Body of pancreas (tissue), 4 donors: ENCODE results near the gene APOL2. TPM values are rescaled to one million over a fixed set of nuclear protein-coding genes. Genes with fewer than 3 reads are reported as not detected.
A peak's percentile ranks its signal among the peaks of the same experiment; 100 is the strongest.

Experiments
- ATAC-seq: fragments of 150-250 bp; one replicate; pipeline ENCODE4 v1.9.1; 2016
- DNase-seq, 4 donors: peaks; one replicate each; pipeline ENCODE4 v3.0.0-alpha.2; 2019
- H3K27ac ChIP-seq, 4 donors: fragments of 200-600 bp; sonication (generic); 1 replicate in 3 of 4; 2 replicates in 1 of 4; pipeline versions ENCODE4 v1.5.1 to v1.6.1; 2016 to 2019; ENCODE audit warnings: mild to moderate bottlenecking in 1 of 4, mixed read lengths in 1 of 4, moderate library complexity in 1 of 4
- H3K27me3 ChIP-seq, 2 donors: fragments of 200-600 bp; sonication (generic); one replicate each; pipeline ENCODE4 v1.6.0; 2016; ENCODE audit warnings: mild to moderate bottlenecking in 1 of 2
- H3K36me3 ChIP-seq, 2 donors: fragments of 200-600 bp; sonication (generic); replicated peaks in 1 of 2; 2 replicates each; pipeline ENCODE4 v1.5.1; 2016; ENCODE audit warnings: low read depth in 2 of 2; ENCODE audit not compliant: insufficient read depth in 1 of 2
- H3K4me1 ChIP-seq: fragments of 200-600 bp; sonication (generic); one replicate; pipeline ENCODE4 v1.6.0; 2016
- H3K4me3 ChIP-seq, 2 donors: fragments of 200-600 bp; sonication (generic); 1 replicate in 1 of 2; 2 replicates in 1 of 2; pipeline ENCODE4 v1.5.1; 2016 to 2019
- H3K9me3 ChIP-seq, 3 donors: fragments of 200-600 bp; sonication (generic); 1 replicate in 2 of 3; 2 replicates in 1 of 3; pipeline ENCODE4 v1.5.1; 2016
- POLR2A ChIP-seq, 3 donors: fragments of 450-650 bp; IDR thresholded peaks; one replicate each; pipeline ENCODE4 v1.6.1; 2016; ENCODE audit warnings: antibody characterized with exemption in 3 of 3, mild to moderate bottlenecking in 2 of 3
- WGBS, 2 donors: methylation state at CpG; one replicate each; pipeline ENCODE4 v1.1.5; 2017; 5-methylcytosine and 5-hydroxymethylcytosine counted together
- intact Hi-C: fragments of 100-400 bp; cut with DNase I; formaldehyde crosslinking; loops from one replicate; pipeline ENCODE4 v1.15.1; 2023
- total RNA-seq, 2 donors: library from RNA; depleted of rRNA; stranded (reverse); fragments of >200 nt; gene quantifications; one replicate each; pipeline ENCODE4 v1.1.0, GENCODE V29; 2016
- TF ChIP-seq, protein P1 (sequence below), 7 experiments: fragments of 450-650 bp in 4 of 7; fragments of 200-600 bp in 3 of 7; sonication (generic) in 3 of 7; IDR thresholded peaks; one replicate each; pipeline ENCODE4 v1.5.1; 2016 to 2019; ENCODE audit warnings: antibody characterized with exemption in 7 of 7

APOL2 gene, protein sequence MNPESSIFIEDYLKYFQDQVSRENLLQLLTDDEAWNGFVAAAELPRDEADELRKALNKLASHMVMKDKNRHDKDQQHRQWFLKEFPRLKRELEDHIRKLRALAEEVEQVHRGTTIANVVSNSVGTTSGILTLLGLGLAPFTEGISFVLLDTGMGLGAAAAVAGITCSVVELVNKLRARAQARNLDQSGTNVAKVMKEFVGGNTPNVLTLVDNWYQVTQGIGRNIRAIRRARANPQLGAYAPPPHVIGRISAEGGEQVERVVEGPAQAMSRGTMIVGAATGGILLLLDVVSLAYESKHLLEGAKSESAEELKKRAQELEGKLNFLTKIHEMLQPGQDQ
- 10 to 100 TPM; 13.5 to 19.1 TPM for total RNA-seq

DNA sequence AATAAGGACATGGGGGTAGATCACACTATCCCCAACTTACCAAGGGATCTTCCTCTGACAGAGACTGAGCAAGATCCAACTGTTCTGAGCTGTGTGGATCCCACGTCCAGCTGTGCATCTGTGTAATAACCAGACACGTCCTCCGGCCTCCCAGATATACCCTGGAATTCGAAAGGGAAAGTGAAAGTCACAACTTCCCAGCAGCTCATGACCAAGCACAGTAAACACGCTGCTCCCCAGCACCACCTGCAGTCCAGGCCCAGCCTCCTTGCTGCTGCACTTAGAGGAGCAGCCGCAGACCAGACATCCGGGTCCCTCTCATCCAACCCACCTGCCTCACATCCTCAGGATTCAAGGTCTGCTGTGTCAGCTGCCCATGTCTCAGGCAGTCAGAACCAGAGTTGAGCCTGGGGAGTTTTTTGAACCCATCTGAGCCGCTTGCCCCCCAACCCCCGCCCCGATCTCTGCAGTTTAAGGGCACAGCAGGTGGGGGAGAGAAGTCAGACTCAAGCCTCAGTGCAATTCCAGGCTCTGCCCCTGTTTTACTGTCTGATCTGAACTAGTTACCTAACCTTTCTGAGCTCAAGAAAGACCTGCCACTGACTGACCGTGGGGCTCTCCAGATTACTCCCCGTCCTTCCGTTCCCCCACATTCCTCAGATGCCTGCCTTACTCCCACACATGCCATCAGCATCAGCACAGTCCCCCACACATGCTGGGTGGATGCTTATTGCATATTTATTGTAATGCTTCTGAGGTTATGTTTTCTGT is at the start of gene APOL2:
TSS of gene APOL2 (minus strand) at position 127 of the 771 bp plus-strand sequence. CDS start 6,365 bp downstream, outside the sequence.
- no peaks in the 10 kb centered on the region for H3K36me3 ChIP-seq
- peak within 1 kb of the TSS; percentile 68 to 91 (median 86) for H3K27ac ChIP-seq
- H3K4me1 ChIP-seq: peaks cover 34% of the 10 kb centered on the region
- DNase-seq: peak; percentile 92 to 95 (median 94)
- H3K4me3 ChIP-seq: peak within 1 kb of the TSS; percentile 59 to 64
- TF ChIP-seq, protein P1, sequence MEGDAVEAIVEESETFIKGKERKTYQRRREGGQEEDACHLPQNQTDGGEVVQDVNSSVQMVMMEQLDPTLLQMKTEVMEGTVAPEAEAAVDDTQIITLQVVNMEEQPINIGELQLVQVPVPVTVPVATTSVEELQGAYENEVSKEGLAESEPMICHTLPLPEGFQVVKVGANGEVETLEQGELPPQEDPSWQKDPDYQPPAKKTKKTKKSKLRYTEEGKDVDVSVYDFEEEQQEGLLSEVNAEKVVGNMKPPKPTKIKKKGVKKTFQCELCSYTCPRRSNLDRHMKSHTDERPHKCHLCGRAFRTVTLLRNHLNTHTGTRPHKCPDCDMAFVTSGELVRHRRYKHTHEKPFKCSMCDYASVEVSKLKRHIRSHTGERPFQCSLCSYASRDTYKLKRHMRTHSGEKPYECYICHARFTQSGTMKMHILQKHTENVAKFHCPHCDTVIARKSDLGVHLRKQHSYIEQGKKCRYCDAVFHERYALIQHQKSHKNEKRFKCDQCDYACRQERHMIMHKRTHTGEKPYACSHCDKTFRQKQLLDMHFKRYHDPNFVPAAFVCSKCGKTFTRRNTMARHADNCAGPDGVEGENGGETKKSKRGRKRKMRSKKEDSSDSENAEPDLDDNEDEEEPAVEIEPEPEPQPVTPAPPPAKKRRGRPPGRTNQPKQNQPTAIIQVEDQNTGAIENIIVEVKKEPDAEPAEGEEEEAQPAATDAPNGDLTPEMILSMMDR (IDR thresholded peaks at IDR 0.05): peak; percentile 34 to 80 (median 75)
- peak; percentile 31 to 85 (median 84) for TF ChIP-seq POLR2A (IDR thresholded peaks at IDR 0.05)
- WGBS, 2 donors: 9 to 15% methylated on average over 12 to 13 of the region's 13 CpGs
- H3K27me3 ChIP-seq: no peaks in the 10 kb centered on the region
- intact Hi-C loops: no loop called here
- no peaks in the 10 kb centered on the region for H3K9me3 ChIP-seq
- peak; percentile 96 for ATAC-seq

DNA sequence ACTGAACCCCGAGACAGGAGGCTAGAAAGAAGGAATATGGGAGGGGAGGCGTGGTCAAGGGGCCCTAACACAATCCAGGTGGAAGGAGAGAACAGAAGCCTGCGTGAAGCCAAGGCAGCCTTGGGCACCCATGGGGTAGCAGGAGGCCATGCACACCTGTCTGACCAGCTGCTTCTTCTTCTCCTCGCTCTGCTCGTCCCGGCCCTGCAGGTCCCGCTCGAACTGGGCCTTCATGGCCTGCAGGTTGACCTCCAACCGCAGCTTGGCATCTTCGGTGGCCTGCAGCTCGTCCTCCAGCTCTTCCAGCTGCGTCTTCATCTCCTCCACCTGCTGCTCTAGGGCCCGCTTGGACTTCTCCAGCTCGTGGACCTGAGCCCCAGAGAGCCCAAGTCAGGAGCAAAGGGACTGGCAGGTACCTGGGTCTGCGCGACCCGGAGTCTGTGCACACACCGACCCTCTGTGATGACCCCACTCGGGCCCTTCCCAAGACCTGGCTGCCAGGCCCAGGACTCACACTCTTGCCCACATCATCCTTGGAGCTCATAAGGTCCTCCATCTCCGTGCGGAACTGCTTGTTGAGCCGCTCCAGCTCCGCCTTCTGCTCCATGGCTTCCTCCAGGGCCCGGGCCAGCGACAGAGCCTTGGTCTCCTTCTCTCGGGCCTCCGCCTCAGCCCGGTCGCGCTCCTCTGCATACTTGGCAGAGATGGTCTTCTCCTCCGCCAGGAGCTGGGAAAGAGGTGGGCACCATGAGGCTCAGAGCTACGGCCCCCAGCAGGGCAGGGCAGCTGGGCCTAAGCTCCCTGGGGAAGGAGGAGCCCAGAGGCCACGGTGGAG is 49.5 kb upstream of the APOL2 start:
- DNase-seq (no peak), ATAC-seq (no peak)
- no peaks in the 10 kb centered on the region for H3K27me3 ChIP-seq
- intact Hi-C loops: no loop called here
- peaks cover 55 to 77% of the 10 kb centered on the region in 2 donors for H3K36me3 ChIP-seq
- WGBS, 2 donors: 91 to 95% methylated on average over 30 to 32 of the region's 33 CpGs
- no peak overlapping the region for H3K4me3 ChIP-seq
- H3K9me3 ChIP-seq: no peaks in the 10 kb centered on the region
- no peak for TF ChIP-seq POLR2A (IDR thresholded peaks at IDR 0.05)
- TF ChIP-seq, protein P1 (IDR thresholded peaks at IDR 0.05): no peak
- no peaks in the 10 kb centered on the region for H3K4me1 ChIP-seq
- no peak overlapping the region for H3K27ac ChIP-seq

DNA sequence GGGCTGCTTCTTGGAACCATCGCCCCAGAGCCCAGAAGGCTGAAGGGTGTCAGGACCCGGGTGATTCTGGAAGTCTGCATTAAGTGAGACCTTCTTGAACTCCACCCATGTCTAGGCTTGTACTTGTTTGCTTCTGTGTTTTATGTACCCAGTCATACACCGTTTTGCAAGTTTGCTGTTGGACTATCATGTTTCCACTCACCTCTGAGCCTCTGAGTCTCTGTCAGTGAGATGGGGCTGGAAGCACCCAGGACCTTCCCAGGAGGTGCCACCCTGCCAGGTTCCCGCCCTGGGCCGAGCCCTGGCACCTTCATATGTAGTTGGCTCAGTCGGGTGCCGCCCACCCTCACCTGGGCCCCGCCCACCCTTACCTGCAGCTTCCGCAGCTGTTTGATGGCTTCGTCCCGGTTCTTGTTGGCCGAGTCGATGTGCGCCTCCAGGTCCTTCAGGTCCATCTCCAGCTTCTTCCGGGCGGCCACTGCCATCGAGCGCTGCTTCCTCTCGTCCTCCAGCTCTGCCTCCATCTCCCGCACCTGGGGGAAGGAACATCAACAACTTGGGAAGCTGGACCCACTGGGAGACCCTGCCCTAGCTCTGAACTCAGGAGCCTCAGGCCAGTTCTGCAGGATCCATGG is 48.7 kb upstream of the APOL2 start:
- no peak overlapping the region for H3K4me3 ChIP-seq
- WGBS, 2 donors: 85 to 86% methylated on average over 18 to 20 of the region's 20 CpGs
- H3K27me3 ChIP-seq: no peaks in the 10 kb centered on the region
- ATAC-seq: no peak
- DNase-seq: no peak
- TF ChIP-seq POLR2A (IDR thresholded peaks at IDR 0.05): no peak
- TF ChIP-seq, protein P1 (IDR thresholded peaks at IDR 0.05): no peak
- intact Hi-C loops: no loop called here
- no peak overlapping the region for H3K27ac ChIP-seq
- H3K4me1 ChIP-seq: no peaks in the 10 kb centered on the region
- peaks cover 49 to 73% of the 10 kb centered on the region in 2 donors for H3K36me3 ChIP-seq
- no peaks in the 10 kb centered on the region for H3K9me3 ChIP-seq

DNA sequence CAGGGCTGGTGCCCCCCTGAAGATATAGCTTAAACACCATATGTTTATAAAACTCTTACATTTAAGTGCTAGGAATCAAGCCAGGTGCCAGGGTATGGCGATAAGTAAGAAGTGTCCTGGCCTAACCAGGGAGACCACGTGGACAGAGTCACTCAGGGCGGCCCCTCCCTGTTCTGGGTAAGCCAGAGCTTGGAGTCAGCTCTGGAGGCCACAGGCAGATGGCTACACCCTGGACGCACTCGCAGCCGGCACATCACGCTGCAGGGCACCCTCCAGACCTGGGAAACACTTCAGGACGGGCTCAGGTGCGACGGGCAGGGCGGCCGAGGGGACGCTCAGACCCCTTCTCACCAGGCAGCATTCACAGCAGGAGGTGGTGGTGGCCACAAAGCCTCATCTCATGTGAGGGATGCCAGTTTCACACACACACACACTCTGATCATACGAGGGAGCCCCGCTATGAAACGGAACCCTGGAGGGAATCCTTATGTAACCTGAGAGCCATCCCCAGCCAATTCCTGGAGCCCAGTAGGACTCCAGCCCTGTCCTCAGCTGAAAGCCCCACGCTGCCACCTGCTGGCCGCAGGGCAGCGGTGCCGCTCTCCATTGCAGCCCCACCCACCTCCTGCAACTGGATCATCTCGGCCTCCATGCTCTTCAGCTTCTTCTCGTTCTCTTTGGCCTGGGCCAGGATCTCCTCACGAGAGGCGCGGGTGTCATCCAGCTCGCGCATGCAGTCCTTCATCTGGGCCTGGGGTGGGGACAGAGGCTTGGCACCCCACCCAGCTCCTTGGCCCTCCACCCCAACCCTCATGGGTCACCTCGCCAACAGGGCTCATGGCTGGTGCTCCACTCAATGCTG is 47.0 kb upstream of the APOL2 start:
- H3K36me3 ChIP-seq: peaks cover 51 to 75% of the 10 kb centered on the region in 2 donors
- no peaks in the 10 kb centered on the region for H3K9me3 ChIP-seq
- H3K27me3 ChIP-seq: no peaks in the 10 kb centered on the region
- WGBS, 2 donors: 57 to 61% methylated on average over 15 to 28 of the region's 28 CpGs
- peak; percentile 70 for ATAC-seq
- intact Hi-C loops: no loop called here
- no peaks in the 10 kb centered on the region for H3K4me1 ChIP-seq
- peak; percentile 63 to 74 (median 68) for DNase-seq
- H3K4me3 ChIP-seq: no peak overlapping the region
- TF ChIP-seq, protein P1 (IDR thresholded peaks at IDR 0.05): peak; percentile 43 to 77 (median 69)
- TF ChIP-seq POLR2A (IDR thresholded peaks at IDR 0.05): no peak
- peak overlapping the region in 1 of 4 donors; percentile 54 for H3K27ac ChIP-seq
